Glutamatergic neuron (in vitro differentiated cells): ENCODE results near the gene PRKCE. TPM values are rescaled to one million over a fixed set of nuclear protein-coding genes. Genes with fewer than 3 reads are reported as not detected.

ENCODE experiments used
- DNase-seq: peaks from one replicate; pipeline ENCODE4 v3.0.0; 2022
- H3K27ac Mint-ChIP-seq: one replicate; pipeline ENCODE4 v1.8.0; 2020; ENCODE audit warnings: mild to moderate bottlenecking, mixed read lengths, inconsistent platforms; ENCODE audit not compliant: unreplicated experiment
- H3K27me3 Mint-ChIP-seq: one replicate; pipeline ENCODE4 v1.8.0; 2020; ENCODE audit warnings: mild to moderate bottlenecking, moderate library complexity, mixed read lengths, inconsistent platforms; ENCODE audit not compliant: unreplicated experiment
- H3K36me3 Mint-ChIP-seq: one replicate; pipeline ENCODE4 v1.8.0; 2020; ENCODE audit warnings: mild to moderate bottlenecking, mixed read lengths, inconsistent platforms; ENCODE audit not compliant: unreplicated experiment
- H3K4me1 Mint-ChIP-seq: one replicate; pipeline ENCODE4 v1.8.0; 2020; ENCODE audit warnings: mild to moderate bottlenecking, low read depth, mixed read lengths, inconsistent platforms; ENCODE audit not compliant: unreplicated experiment
- H3K4me3 Mint-ChIP-seq: one replicate; pipeline ENCODE4 v1.8.0; 2020; ENCODE audit warnings: mild to moderate bottlenecking, mixed read lengths, inconsistent platforms; ENCODE audit not compliant: unreplicated experiment
- H3K9me3 Mint-ChIP-seq: one replicate; pipeline ENCODE4 v1.8.0; 2020; ENCODE audit warnings: mild to moderate bottlenecking, moderate library complexity, mixed read lengths, inconsistent platforms; ENCODE audit not compliant: unreplicated experiment
- total RNA-seq: library from RNA; stranded (reverse); fragmentation: NEBNext Ultra II Directional; extraction: Animal tissue kit (Norgen Biotek cat#: 25700); gene quantifications from one replicate; pipeline ENCODE4 v1.2.1, GENCODE V29; 2021; ENCODE audit not compliant: unreplicated experiment
- TF ChIP-seq, protein P1 (sequence below): fragments of 200-600 bp; sonication (generic); IDR thresholded peaks from one replicate; pipeline ENCODE4 v1.5.0; 2021; ENCODE audit not compliant: partially characterized antibody, unreplicated experiment

PRKCE gene
- total RNA-seq, 1 donor from 2014 or later: 74.8 TPM

- H3K27ac Mint-ChIP-seq: no peak overlapping the region
- peaks cover 5% of the 10 kb centered on the region for H3K4me1 Mint-ChIP-seq
- H3K4me3 Mint-ChIP-seq: no peak overlapping the region
- TF ChIP-seq, protein P1, sequence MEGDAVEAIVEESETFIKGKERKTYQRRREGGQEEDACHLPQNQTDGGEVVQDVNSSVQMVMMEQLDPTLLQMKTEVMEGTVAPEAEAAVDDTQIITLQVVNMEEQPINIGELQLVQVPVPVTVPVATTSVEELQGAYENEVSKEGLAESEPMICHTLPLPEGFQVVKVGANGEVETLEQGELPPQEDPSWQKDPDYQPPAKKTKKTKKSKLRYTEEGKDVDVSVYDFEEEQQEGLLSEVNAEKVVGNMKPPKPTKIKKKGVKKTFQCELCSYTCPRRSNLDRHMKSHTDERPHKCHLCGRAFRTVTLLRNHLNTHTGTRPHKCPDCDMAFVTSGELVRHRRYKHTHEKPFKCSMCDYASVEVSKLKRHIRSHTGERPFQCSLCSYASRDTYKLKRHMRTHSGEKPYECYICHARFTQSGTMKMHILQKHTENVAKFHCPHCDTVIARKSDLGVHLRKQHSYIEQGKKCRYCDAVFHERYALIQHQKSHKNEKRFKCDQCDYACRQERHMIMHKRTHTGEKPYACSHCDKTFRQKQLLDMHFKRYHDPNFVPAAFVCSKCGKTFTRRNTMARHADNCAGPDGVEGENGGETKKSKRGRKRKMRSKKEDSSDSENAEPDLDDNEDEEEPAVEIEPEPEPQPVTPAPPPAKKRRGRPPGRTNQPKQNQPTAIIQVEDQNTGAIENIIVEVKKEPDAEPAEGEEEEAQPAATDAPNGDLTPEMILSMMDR: no peak
- peaks cover 7% of the 10 kb centered on the region for H3K27me3 Mint-ChIP-seq
- H3K36me3 Mint-ChIP-seq: no peaks in the 10 kb centered on the region
- peaks cover 2% of the 10 kb centered on the region for H3K9me3 Mint-ChIP-seq
- no peak for DNase-seq
Measured at GRCh38 chr2:46066601-46067000, 415.1 kb downstream of the PRKCE start.

GRCh38 chr2:46067062-46067461, 415.6 kb downstream of the PRKCE start:
- H3K27ac Mint-ChIP-seq: no peak overlapping the region
- H3K27me3 Mint-ChIP-seq: peaks cover 7% of the 10 kb centered on the region
- no peak overlapping the region for H3K4me3 Mint-ChIP-seq
- DNase-seq: no peak
- TF ChIP-seq, protein P1: no peak
- H3K4me1 Mint-ChIP-seq: peaks cover 5% of the 10 kb centered on the region
- H3K9me3 Mint-ChIP-seq: peaks cover 2% of the 10 kb centered on the region
- H3K36me3 Mint-ChIP-seq: no peaks in the 10 kb centered on the region

- Mint-ChIP-seq H3K27me3 (peaks cover 7% of the 10 kb centered on the region), H3K27ac (no peak overlapping the region), H3K4me1 (peaks cover 5% of the 10 kb centered on the region), H3K36me3 (no peaks in the 10 kb centered on the region), H3K9me3 (peaks cover 2% of the 10 kb centered on the region), H3K4me3 (no peak overlapping the region)
- DNase-seq: no peak
- TF ChIP-seq, protein P1: no peak
Measured at GRCh38 chr2:46067501-46068305, 416.2 kb downstream of the PRKCE start.

- H3K4me1 Mint-ChIP-seq: peaks cover 5% of the 10 kb centered on the region
- TF ChIP-seq, protein P1: no peak
Measured at GRCh38 chr2:46068636-46069035, 417.2 kb downstream of the PRKCE start.

GRCh38 chr2:46071074-46071473, 419.6 kb downstream of the PRKCE start:
- no peak for DNase-seq
- TF ChIP-seq, protein P1: no peak
- Mint-ChIP-seq H3K4me3 (no peak overlapping the region), H3K9me3 (no peaks in the 10 kb centered on the region), H3K27me3 (no peaks in the 10 kb centered on the region), H3K27ac (no peak overlapping the region), H3K36me3 (no peaks in the 10 kb centered on the region), H3K4me1 (peaks cover 3% of the 10 kb centered on the region)

More at GRCh38 chr2:46068636-46069035, 417.2 kb downstream of the PRKCE start:
- no peak overlapping the region for H3K27ac Mint-ChIP-seq
- no peak for DNase-seq
- no peaks in the 10 kb centered on the region for H3K36me3 Mint-ChIP-seq
- H3K9me3 Mint-ChIP-seq: no peaks in the 10 kb centered on the region
- peaks cover 7% of the 10 kb centered on the region for H3K27me3 Mint-ChIP-seq
- H3K4me3 Mint-ChIP-seq: no peak overlapping the region
